ENCODE measurements around the gene CPN1.

The CPN1 gene

DNA sequence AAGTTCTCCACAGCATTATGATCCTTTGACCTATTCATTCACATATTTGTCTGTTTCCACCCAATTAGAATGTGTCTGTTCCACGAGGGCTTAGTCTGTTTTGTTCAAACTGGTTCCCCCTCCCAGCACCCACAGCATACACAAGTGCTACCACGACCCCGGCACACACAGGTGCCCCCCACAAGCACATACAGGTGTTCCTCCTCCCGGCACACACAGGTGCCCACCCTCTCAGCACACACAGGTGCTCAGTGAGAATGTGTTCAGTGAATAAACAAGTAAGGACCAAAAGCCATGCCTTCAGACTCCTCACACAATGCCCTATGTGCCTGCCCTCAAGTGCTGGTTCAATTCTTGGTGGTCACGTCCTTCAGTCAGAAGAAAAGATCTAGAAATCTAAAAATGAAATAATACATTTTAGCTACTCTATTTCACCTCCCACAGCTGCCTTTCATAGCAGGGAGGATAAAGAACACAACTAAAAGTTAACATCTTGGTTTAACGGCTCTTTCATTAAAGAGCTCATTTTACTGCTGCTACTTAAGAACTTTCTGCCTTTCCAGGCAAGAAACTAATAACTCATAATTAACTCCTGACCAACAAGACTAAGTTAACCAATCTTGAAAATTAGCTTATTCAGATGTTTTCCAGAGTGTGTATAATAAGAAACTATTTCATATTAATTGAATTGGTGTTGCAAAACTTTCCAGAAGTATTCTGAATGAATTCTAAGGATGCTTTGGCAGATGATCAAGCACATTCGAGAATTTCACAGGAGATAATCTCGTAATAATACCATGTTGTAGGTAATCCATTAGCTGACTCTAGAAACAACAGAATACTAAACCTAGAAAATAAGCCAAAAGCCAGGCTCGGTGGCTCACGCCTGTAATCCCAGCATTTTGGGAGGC is 74.2 kb downstream of the CPN1 start:
- TF ChIP-seq, protein P1, sequence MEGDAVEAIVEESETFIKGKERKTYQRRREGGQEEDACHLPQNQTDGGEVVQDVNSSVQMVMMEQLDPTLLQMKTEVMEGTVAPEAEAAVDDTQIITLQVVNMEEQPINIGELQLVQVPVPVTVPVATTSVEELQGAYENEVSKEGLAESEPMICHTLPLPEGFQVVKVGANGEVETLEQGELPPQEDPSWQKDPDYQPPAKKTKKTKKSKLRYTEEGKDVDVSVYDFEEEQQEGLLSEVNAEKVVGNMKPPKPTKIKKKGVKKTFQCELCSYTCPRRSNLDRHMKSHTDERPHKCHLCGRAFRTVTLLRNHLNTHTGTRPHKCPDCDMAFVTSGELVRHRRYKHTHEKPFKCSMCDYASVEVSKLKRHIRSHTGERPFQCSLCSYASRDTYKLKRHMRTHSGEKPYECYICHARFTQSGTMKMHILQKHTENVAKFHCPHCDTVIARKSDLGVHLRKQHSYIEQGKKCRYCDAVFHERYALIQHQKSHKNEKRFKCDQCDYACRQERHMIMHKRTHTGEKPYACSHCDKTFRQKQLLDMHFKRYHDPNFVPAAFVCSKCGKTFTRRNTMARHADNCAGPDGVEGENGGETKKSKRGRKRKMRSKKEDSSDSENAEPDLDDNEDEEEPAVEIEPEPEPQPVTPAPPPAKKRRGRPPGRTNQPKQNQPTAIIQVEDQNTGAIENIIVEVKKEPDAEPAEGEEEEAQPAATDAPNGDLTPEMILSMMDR (IDR thresholded peaks at IDR 0.05; ENCODE audit: insufficient read depth, low read depth, low read length, missing control alignments), result no peak
- no peak for DNase-seq (ENCODE audit: low read depth)
- peak overlapping the region; percentile 92 for H3K4me3 ChIP-seq (ENCODE audit: low read length)

DNA sequence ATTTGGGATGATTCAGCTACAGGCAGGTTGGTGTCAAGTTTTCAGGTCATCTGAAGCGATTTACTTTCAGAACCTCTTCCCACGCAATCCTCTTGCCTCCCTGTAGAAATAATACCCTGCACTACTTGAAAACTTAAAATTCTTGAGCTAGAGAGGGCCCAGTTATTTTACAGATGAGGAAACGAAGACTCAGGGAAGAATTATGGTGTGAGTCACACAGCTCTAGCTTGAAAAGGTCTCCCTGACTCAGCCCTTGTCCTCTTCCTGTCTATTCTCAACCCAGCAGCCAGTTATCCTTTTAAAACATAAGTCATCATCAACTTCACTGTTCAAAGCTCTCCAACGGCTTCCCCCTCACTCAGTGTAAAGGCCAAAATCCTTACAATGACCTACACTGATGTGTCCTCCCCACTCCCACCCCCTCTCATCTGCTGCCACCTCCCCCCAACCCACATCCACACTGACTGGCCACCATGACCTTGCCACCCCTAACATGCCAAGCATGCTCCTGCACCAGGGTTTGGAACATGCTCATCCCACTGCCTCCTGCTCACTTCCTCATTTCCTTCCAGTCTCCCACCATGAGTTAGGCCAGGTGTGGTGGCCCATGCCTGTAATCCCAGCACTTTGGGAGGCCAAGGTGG is 75.3 kb downstream of the CPN1 start:
- TF ChIP-seq, protein P1 (IDR thresholded peaks at IDR 0.05; ENCODE audit: insufficient read depth, low read depth, low read length, missing control alignments), result no peak
- DNase-seq (ENCODE audit: low read depth), result peak; percentile 96
- H3K4me3 ChIP-seq (ENCODE audit: low read length), result peak overlapping the region; percentile 21

DNA sequence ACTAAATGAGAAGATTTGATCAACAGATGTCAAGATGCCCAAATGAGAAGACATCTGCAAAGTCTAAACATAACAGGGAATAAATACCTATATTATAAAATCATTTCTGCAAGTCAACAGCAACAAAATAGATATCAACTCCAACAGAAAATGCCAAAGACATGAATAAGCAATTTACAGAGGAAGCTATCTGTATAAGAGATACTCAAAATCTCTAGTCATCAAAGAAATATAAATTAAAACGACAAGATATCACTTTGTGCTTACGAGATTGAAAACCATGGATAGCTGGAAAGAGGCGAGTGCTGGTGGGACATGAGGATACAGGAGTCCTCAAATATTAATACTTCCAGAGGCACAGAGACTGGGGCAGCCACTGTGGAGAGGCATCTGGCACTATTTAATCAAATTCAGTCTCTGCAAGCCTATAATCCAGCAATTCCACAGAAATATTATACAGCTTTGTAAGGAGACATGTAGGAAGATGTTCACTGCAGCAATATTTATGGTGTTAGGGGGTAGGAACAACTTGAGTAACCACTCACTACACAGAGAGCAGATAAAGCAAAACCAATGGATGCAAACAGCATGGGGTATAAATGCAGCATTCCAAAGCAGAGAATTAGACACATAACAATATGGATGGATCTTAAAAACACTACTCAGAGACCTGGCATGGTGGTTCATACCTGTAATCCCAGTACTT is 76.7 kb downstream of the CPN1 start:
- TF ChIP-seq, protein P1 (IDR thresholded peaks at IDR 0.05; ENCODE audit: insufficient read depth, low read depth, low read length, missing control alignments), result no peak
- H3K4me3 ChIP-seq (ENCODE audit: low read length), result no peak overlapping the region
- no peak for DNase-seq (ENCODE audit: low read depth)

- TF ChIP-seq, protein P1 (IDR thresholded peaks at IDR 0.05; ENCODE audit: insufficient read depth, low read depth, low read length, missing control alignments), result no peak
- H3K4me3 ChIP-seq (ENCODE audit: low read length), result no peak overlapping the region
- no peak for DNase-seq (ENCODE audit: low read depth)
These were observed 81.5 kb downstream of the CPN1 start for GRCh38 chr10:100000109-100000644.

DNA sequence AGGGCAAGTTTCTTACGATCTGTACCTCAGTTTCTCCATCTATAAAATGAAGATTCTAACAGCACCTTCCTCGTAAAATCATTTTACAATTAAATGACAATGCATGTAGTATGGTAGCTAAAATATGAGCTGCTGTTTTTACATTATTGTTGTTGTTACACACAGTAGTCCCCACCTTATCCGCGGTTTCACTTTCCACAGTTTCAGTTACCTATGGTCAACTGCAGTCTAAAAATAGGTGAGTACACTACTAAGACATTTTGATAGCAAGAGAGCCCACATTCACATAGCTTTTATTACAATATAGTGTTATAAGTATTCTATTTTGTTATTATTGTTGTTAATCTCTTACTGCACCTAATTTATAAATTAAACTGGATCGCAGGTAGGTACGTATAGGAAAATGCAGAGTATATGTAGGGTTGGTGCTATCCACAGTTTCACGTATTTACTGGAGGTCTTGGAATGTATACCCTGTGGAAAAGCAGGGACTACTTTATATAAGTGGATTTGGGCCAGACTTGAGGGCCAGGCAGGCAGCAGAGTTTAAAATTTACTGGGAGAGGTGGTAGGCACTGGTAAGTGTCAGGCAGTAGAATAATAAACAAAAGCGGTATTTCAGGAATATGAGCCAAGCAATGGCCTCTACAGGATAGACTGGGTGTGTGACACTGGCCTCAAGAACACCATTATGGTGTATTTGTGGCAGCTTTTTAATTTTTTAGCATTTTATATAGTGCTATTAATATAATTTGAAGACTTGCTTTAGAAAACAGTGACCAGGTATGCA is 82.2 kb downstream of the CPN1 start:
- DNase-seq (ENCODE audit: low read depth), result no peak
- TF ChIP-seq, protein P1 (IDR thresholded peaks at IDR 0.05; ENCODE audit: insufficient read depth, low read depth, low read length, missing control alignments), result no peak
- H3K4me3 ChIP-seq (ENCODE audit: low read length), result no peak overlapping the region

GRCh38 chr10:99998889-99999288 is 82.8 kb downstream of the CPN1 start:
- H3K4me3 ChIP-seq (ENCODE audit: low read length), result no peak overlapping the region
- no peak for DNase-seq (ENCODE audit: low read depth)
- TF ChIP-seq, protein P1 (IDR thresholded peaks at IDR 0.05; ENCODE audit: insufficient read depth, low read depth, low read length, missing control alignments), result no peak

Data from epithelial cell of esophagus (primary cell).